Stimulated activated CD8-positive, alpha-beta memory T cell treated with anti-CD3 and anti-CD28 coated beads, Interleukin-4, amount 100 ng/mL, for 4 hours (primary cell): ENCODE measurements around the gene SH2D2A.

Experiments
- DNase-seq, 2 donors: peaks; one replicate each; pipeline ENCODE4 v3.0.0-alpha.2; 2020; ENCODE audit warnings: low read depth in 2 of 2, low spot score in 1 of 2

Gene SH2D2A

DNA sequence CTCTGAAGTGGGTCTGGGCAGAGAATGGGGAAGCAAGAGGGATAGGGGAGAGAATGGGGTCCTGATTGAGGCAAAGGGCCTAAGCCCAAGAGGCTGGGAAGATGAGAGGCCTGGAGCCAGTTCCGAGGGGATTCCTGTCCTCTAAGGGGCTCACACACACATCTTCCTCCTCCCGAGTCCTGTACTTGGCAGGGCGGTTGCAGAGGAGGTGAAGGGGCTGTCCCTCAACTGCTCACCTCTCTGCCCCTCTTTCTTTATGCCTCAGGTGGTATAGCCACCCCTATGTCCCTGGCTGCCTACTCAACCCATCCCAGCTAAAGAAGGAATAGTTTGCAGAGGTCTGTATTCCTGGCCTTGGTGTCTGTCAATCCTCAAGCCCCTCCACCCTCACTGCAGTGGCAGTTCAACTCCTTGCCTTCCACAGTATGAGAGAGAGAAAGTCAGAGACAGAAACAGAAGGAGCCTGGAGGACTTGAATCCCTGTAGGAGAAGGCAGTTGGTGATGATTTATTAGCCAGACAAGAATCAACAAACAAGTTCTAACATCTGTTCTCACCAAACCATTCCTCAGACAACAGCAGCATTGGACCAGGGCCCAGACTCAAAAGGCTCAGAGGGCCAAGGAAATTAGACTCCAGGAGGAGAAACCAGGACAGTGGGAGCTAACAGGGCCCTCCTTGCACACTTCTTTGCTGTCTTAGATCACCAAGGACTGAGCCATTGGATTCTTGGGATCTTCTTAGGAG lies 10.7 kb downstream of the SH2D2A start:
- DNase-seq = no peak

- DNase-seq = no peak
These were observed 11.9 kb downstream of the SH2D2A start for GRCh38 chr1:156804572-156805243.

DNA sequence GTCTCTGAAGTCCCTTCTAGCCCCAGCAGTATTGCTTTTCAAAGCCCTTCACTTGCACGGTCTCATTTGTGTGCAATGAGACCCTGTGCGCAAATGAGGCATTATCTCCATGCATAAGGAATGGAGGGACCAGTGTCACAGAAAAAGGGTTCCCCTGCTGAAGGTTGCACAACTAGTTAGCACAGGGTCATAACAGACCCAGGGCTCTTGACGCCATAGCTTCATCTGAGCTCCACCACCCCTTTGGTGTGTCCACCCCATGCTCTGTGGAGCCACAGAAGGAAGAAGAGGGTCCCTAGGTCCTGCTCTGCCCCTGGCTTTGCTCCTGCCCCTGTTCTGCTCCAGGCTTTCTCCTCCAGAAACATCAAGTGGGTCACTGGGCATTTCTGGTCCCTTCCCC lies 12.6 kb downstream of the SH2D2A start:
- no peak for DNase-seq

DNA sequence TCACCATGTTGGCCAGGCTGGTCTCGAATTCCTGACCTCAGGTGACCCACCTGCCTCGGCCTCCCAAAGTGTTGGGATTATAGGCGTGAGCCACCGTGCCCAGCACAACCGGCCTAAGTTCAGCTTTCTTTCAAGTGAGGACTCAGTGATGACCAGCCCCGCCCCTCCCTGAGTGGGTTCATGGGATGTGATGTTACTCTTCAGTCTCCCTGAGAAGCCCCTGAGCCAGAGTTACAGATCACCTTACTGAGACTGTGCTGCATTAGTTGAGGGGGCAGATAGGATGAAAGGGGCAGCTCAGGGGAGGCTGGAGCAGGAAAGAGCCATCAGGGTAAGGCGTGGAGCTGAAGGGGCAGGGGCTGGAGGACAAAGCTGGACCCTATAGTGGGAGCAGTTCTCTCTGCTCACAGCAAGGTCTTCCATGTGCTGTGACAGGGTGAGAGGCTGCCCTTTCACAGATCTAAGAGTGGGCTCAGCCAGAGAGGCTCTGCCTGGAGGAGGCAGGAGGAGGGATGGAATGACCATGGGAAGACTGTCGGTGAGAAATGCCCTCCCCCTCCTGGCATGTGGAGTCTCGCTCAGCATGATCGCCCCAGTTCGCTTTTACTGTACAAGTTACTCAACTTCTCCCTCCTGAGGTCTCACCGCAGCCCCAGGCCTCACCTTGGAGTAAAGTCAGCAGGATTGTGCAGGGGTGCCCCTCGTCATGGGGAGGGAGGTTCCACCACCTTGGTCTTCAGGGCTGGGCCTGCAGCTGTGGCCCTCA lies 13.4 kb downstream of the SH2D2A start:
- no peak for DNase-seq

DNA sequence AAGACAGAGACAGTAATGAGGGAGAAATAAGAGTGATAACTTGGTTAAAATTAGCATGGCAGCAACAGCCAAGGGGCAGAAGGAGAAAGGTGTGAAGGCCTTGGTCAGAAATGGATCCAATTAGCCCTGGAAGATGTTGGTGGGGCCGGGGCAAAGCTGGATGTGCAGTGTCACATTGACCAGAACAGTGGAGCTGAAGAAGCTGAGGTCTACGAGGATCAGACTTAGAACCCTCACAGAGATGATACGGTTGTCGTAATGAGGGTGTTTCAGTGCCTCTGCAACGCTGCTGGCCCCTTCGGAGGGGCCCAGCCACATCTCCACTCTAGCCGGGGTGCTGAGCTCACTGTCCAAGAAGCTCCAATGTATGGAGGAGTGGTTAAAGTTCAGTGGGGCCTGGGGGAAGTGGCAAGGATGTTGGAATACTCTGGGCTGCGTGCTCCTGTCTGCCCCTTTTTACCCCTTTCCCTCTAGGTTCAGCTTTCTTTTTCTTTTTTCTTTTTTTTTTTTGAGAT lies 14.2 kb downstream of the SH2D2A start:
- no peak for DNase-seq

- DNase-seq = no peak
These were observed 15.1 kb downstream of the SH2D2A start for GRCh38 chr1:156801409-156802121.

- DNase-seq = peak in 1 of 2 donors; percentile 38
These were observed 19.3 kb downstream of the SH2D2A start for GRCh38 chr1:156797212-156797871.

GRCh38 chr1:156796340-156797097 lies 20.1 kb downstream of the SH2D2A start:
- no peak for DNase-seq

- no peak for DNase-seq
These were observed 20.9 kb downstream of the SH2D2A start for GRCh38 chr1:156795787-156796186.

DNA sequence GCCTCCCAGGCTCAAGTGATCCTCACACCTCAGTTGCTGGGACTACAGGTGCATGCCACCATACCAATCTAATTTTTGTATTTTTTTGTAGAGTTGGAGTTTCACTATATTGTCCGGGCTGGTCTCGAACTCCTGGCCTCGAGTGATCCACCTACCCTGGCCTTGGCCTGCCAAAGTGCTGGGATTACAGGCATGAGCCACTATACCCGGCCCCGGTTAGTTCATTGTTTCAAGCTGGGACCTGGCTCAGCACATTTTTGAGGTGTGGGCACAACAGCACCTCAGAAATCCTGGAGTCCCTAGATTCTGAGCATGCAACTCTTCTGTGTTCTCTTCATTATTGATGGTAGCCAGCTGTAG lies 21.3 kb downstream of the SH2D2A start:
- DNase-seq = no peak

DNA sequence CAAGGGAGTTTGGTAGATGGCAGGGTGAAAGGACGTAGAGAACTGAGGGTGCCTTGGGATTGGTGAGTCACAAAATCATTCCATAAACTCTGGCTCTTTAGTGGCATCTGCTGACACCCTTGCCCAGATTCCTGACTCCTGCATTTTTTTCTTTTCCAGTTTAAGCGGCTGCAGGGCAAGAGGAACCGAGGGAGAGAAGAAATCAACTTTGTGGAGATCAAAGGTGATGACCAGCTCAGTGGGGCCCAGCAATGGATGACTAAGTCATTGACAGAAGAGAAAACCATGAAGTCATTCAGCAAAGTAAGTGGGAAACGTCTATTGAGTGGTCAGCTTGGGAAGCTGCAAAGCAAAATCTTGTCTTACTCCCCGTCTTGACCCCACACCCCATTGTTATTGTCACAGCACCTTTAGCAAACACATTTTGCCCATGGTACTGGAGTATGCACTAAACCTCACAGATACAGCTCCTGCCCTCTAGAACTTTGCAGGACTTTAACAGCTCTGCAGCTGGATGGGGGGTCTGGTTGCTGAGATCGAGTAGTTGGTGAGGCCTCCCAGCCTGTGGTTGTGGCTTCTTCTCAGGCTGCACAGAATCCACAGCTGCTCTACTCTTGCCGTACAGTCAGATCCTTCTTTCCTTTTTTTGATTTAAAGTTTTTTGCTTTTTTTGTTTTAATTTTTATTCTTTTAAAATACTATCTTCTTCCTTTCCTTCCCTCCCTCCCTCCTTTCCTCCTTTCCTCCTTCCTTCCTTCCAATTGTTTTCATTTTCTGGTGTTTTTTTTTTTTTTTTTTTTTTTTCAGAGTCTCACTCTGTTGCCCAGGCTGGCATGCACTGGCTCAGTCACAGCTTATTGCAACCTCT lies 21.9 kb downstream of the SH2D2A start:
- no peak for DNase-seq

GRCh38 chr1:156789621-156790318 lies 26.9 kb downstream of the SH2D2A start:
- no peak for DNase-seq

GRCh38 chr1:156788136-156788535 lies 28.5 kb downstream of the SH2D2A start:
- no peak for DNase-seq

GRCh38 chr1:156786640-156787039 lies 30.0 kb downstream of the SH2D2A start:
- DNase-seq = no peak

- DNase-seq = no peak
These were observed 31.2 kb downstream of the SH2D2A start for GRCh38 chr1:156785458-156785857.

GRCh38 chr1:156781585-156782186 lies 35.0 kb downstream of the SH2D2A start:
- DNase-seq = no peak

GRCh38 chr1:156777573-156777972 lies 39.1 kb downstream of the SH2D2A start:
- DNase-seq = no peak

DNA sequence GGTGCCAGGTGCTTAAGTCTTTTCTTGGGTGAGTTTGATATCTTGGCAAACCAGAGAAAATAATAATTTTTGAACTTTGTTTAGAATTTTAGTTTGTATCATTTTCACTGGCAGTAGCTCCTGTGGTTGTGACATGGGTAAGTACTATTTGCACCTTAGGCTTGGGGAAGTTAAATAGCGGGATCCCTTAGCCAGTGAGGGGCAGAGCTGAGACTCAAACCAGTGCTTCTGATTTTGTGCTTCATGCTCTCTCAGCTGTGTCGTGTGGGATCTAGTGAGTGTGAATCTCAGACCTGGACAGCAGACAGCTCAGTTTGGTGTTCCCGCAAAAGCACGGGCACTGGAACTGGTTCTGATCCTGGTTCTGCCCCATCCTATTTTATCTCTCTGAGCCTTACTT lies 39.7 kb downstream of the SH2D2A start:
- no peak for DNase-seq
